Adipocyte (in vitro differentiated cells): ENCODE data around the gene WBP4.
A peak's percentile ranks its signal among the peaks of the same experiment; 100 is the strongest.

Experiments
- DNase-seq: peaks from one replicate; pipeline ENCODE4 v3.0.0-alpha.2; 2015; ENCODE audit warnings: low read depth
- H3K27me3 ChIP-seq: replicated peaks from 2 replicates; pipeline ENCODE4 v1.7.0; 2013; ENCODE audit warnings: mild to moderate bottlenecking, low read length, moderate library complexity; ENCODE audit not compliant: control insufficient read depth, insufficient read depth
- H3K36me3 ChIP-seq: 2 replicates; pipeline ENCODE4 v1.7.0; 2013; ENCODE audit warnings: low read length, mild to moderate bottlenecking, moderate library complexity; ENCODE audit not compliant: control insufficient read depth, insufficient read depth, severe bottlenecking
- H3K4me1 ChIP-seq: 2 replicates; pipeline ENCODE4 v1.7.0; 2013; ENCODE audit warnings: mild to moderate bottlenecking, low read length, moderate library complexity; ENCODE audit not compliant: control insufficient read depth, insufficient read depth
- H3K4me3 ChIP-seq: 2 replicates; pipeline ENCODE4 v1.7.0; 2013; ENCODE audit warnings: mild to moderate bottlenecking, low read length, moderate library complexity
- H3K9ac ChIP-seq: 2 replicates; pipeline ENCODE4 v1.7.0; 2013; ENCODE audit warnings: mild to moderate bottlenecking, low read length, moderate library complexity
- H3K9me3 ChIP-seq: 2 replicates; pipeline ENCODE4 v1.7.0; 2013; ENCODE audit warnings: mild to moderate bottlenecking, low read length, moderate library complexity; ENCODE audit not compliant: control insufficient read depth

Gene WBP4

DNA sequence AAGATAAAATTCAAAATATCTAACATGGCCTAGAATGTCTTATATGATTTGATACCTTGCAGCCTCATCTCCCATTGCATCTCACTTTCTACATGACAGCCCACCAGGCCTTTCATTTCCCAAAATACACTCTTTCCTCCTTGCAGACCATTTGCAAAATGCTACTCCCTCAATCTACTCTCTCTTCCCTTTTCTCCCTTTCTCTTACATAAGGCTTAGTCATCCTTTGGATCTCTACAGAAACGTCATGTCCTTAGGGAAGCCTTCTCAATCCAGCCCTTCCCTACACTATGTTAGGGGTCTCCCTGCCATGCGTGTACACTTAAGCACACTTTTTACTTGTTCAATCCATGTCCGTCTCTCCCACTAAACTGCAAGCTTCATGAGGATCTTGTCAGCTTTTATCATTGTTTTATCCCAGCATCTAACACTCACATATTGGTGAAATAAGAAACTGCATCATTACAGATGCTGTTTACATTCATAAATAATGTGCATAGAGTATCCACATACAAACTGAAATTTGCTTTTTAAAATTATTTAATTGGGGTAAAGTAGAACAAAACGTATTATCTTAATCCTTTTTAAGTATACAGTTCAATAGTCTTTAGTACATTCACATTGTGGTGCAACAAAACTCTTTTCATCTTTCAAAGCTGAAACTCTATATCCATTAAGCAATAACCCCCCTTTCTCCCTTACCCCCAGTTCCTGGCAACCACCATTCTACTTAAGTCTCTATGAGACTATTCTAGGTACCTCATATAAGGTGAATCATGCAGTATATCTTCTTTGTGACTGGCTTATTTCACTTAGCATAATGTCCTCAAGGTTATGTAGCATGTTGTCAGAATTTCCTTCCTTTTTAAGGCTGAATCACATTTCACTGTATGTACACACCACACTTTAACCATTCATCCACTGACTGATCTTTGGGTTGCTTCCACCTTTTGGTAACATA, 11.5 kb upstream of the WBP4 start:
- no peaks in the 10 kb centered on the region for H3K27me3 ChIP-seq
- peak; percentile 26 for DNase-seq
- H3K36me3 ChIP-seq, result peaks cover 10% of the 10 kb centered on the region
- H3K4me3 ChIP-seq, result peak overlapping the region; percentile 7
- H3K9ac ChIP-seq, result no peak overlapping the region
- peaks cover 37% of the 10 kb centered on the region for H3K4me1 ChIP-seq
- H3K9me3 ChIP-seq, result no peaks in the 10 kb centered on the region

DNA sequence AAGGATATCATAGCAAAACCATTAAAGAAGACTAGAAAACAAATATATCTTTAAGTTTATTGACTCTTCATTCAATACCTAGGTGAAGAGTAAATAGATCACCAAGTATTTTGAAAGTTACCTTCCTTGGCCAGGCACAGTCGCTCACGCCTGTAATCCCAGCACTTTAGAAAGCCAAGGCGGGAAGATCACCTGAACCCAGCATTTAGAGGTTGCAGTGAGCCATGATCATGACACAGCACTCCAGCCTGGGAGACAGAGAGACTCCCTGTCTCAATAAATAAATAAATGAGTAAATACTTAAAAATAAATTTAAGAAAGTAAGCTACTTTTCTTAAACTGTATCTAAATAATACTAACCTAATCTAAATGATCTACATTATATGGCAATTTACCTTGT, 8.9 kb upstream of the WBP4 start:
- Histone ChIP-seq H3K27me3 (no peaks in the 10 kb centered on the region), H3K36me3 (peaks cover 10% of the 10 kb centered on the region), H3K9me3 (no peaks in the 10 kb centered on the region), H3K9ac (no peak overlapping the region), H3K4me1 (peaks cover 57% of the 10 kb centered on the region), H3K4me3 (no peak overlapping the region)
- DNase-seq, result no peak

DNA sequence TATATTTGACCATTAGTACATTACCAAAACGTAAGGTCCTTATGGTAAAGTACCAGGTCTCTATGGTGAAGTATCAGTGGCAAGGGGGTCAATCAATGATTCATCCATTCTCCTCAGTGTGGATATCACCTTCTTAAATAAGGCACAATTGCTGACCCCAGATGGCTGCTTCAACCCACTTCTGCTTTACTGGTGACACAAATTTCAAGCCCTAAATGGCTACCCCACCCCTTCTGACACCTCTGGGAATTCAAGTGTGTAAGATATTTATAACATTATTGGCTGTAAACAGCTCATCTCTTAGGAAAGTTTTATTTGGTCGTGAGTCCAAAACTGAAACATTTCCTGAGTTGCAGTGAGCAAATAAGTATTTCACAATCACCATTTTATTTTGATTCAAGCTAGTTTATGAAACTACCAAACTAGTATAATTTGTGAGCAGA, 7.9 kb upstream of the WBP4 start:
- H3K4me1 ChIP-seq, result peaks cover 66% of the 10 kb centered on the region

DNA sequence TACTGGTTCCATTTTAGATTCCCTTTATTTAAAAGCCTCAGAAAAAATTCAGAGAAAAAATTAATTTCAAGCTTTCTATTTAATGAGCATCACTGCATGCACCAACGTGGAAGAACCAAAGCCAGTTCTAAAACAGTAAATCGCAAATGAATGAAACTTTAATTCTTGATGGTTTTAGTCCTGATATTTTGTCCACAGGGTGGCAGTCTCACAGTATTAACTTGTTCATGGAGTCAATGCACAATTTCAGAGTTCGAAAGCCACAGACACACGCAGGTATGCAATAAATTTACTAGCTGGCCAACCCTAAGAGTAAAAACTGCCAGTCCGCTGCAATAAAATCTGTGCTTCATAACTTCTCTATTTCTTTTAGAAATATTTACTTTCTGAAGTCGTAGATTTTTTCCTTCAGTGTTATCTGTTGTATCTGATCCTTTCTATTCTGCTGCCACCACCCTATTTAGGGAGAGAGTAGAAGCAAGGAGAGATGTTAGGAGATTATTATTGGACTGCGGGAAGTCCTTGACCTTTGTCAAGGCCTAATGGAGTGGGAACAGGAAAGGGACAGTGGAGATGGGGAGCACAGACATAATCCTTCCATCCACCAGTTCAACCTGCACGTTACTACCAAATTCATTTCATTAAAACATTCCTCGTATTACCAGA, 7.0 kb upstream of the WBP4 start:
- peak overlapping the region; percentile 74 for H3K4me3 ChIP-seq
- DNase-seq, result peak; percentile 73
- no peaks in the 10 kb centered on the region for H3K9me3 ChIP-seq
- no peaks in the 10 kb centered on the region for H3K27me3 ChIP-seq
- peaks cover 66% of the 10 kb centered on the region for H3K4me1 ChIP-seq
- H3K9ac ChIP-seq, result peak overlapping the region; percentile 69
- peaks cover 7% of the 10 kb centered on the region for H3K36me3 ChIP-seq

More for the DNA sequence above, 7.9 kb upstream of the WBP4 start:
- no peaks in the 10 kb centered on the region for H3K27me3 ChIP-seq
- peak; percentile 78 for DNase-seq
- H3K36me3 ChIP-seq, result peaks cover 7% of the 10 kb centered on the region
- H3K4me3 ChIP-seq, result peak overlapping the region; percentile 74
- peak overlapping the region; percentile 69 for H3K9ac ChIP-seq
- no peaks in the 10 kb centered on the region for H3K9me3 ChIP-seq

DNA sequence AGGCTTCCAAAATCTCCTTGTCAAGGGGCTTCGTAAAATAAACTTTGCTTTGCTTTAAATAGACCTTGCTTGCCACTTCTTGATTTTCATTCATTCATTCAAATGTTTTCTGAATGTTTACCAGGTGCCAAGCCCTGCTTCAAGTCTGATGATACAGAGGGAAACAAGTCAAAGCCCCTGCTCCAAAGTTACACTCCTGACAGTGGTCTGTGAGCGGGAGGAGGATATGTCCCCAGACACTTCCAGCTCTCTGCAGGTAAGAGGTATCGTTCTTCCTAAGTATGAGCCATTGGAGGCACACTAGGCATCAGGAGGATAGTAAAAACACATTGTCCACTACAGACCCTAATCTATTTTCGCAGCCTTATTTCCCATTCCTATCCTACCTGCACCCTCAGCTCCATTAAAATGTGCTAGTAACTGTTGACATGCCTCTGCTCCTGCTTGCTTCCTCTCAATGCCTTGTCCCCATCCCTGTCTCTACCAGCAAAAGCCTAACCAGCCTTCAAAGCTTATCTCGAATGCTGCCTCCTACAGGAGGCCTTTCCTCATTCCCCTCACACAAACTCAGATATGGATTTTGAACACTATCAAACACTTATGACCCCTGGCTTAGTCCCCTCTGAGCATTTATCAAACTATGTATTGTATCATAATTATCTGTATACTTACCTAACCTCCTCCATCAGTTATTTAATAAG, 6.2 kb upstream of the WBP4 start:
- Histone ChIP-seq H3K9ac (peak overlapping the region; percentile 69), H3K4me1 (peaks cover 59% of the 10 kb centered on the region), H3K27me3 (no peaks in the 10 kb centered on the region), H3K36me3 (peaks cover 4% of the 10 kb centered on the region), H3K9me3 (no peaks in the 10 kb centered on the region), H3K4me3 (peak overlapping the region; percentile 74)
- no peak for DNase-seq

DNA sequence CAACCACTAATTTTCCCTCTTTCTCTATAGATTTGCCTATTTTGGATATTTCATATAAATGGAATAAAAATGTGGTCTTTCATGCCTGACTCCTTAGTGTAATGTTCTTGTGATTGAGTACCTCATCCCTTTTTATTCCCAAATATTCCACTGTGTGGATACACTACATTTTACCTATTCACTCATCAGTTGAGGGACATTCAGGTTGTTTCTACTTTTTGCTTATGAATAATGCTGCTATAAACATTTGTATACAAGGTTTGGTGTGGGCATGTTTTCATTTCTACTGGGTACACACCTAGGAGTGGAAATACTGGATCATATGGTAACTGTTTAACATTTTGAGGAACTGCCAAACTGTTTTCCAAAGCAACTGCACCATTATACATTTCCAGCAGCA, 5.1 kb upstream of the WBP4 start:
- no peak overlapping the region for H3K9ac ChIP-seq
- no peaks in the 10 kb centered on the region for H3K27me3 ChIP-seq
- no peaks in the 10 kb centered on the region for H3K9me3 ChIP-seq
- no peak overlapping the region for H3K4me3 ChIP-seq
- peaks cover 2% of the 10 kb centered on the region for H3K36me3 ChIP-seq
- no peak for DNase-seq
- peaks cover 57% of the 10 kb centered on the region for H3K4me1 ChIP-seq

DNA sequence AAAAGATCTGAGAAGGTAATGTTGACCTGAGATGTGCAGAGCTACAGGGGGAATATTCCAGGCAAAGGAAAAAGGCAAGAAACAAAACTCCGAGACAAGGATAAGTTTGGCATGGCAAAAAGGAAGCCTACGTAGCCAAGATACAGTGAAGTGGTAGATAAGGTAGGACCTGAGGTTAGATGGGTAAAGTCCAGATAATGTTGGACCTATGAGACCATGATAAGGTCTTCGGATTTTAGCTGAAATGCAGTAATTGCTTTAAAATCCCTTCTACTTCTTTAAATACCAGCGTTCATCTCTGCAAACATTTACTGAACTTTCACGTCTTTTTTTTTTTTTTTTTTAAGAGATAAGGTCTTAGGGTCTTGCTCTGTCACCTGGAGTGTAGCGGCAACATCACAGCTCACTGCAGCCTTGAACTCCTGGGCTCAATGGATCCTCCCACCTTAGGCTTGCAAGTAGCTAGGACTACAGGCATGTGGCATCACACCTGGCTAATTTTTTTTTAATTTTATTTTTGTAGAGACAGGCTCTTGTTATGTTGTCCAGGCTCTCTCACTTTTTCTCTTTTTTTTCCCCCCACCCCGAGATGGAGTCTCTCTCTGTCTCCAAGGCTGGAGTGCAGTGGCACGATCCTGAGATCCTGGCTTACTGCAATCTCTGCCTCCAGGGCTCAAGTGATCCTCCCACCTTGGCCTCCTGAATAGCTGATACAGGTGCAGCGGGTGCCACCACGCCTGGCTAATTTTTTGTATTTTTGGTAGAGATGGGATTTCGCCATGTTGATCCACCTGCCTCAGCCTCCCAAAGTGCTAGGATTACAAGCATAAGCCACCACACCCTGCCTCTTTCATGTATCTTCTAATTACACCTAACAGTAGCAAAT, 4.2 kb upstream of the WBP4 start:
- Histone ChIP-seq H3K9me3 (no peaks in the 10 kb centered on the region), H3K27me3 (no peaks in the 10 kb centered on the region), H3K9ac (no peak overlapping the region), H3K36me3 (no peaks in the 10 kb centered on the region), H3K4me1 (peaks cover 57% of the 10 kb centered on the region), H3K4me3 (peak overlapping the region; percentile 97)
- no peak for DNase-seq

DNA sequence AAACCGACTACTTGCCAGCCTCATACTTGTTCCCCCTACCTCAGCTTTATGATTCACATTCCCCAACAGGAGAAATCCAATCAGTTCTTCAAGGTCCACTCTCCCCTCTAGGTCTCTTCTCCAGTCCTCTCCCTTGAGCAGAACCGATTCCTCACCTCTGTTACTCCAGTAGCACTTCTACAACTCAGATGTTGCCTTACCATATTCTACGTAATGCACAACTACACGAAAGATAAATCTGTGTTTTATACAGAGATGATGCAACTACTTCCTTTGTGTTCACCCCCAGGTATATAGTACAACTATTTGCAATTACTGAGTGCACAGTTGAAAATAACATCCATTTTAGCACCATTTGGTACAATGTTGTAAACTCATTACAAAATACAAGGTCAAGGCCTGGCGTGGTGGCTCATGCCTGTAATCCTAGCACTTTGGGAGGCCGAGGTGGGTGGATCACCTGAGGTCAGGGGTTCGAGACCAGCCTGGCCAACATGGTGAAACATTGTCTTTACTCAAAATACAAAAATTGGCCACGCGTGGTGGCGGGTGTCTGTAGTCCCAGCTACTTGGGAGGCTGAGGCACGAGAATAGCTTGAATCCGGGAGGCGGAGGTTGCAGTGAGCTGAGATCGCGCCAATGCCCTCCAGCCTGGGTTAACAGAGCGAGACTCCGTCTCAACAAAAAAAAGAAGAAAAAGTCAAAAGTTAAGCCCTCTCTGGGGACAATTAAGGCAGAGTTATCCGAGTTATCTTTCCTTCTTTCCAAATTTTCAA, 2.8 kb upstream of the WBP4 start:
- H3K4me3 ChIP-seq, result peak overlapping the region; percentile 97
- no peaks in the 10 kb centered on the region for H3K9me3 ChIP-seq
- no peaks in the 10 kb centered on the region for H3K27me3 ChIP-seq
- H3K9ac ChIP-seq, result peak overlapping the region; percentile 99
- DNase-seq, result no peak
- peaks cover 56% of the 10 kb centered on the region for H3K4me1 ChIP-seq
- H3K36me3 ChIP-seq, result no peaks in the 10 kb centered on the region

DNA sequence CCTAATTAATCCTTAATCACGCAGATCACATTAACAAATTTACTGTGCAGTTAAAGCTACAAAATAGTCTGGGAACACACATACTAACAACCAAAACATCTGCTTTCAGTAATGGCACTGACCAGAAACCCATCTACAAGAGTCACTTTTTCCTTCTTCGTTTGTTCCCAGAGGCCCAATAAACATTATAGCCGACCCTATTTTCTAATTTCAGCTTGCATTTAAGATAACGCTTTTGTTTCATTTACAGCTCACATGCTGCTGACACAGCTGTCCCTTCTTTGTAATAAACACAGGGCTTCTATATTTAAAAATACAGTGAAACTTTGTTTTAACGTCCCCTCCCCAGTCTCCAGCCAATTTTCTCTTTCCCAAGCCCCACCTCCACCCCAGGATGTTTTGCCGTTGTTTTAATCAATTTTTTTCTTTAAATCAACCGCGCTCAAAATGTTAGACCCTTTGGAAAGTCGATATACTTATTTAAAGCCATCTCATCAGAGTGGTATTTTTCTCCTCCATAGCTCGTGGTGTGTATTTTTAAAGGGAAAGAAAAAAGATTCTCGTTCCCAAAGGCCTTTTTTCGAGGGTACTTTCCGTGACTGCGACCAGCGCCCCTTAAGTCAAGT, 1.7 kb upstream of the WBP4 start:
- peak; percentile 57 for DNase-seq
- H3K4me3 ChIP-seq, result peak overlapping the region; percentile 97
- H3K36me3 ChIP-seq, result no peaks in the 10 kb centered on the region
- H3K9ac ChIP-seq, result peak overlapping the region; percentile 99
- H3K4me1 ChIP-seq, result peaks cover 57% of the 10 kb centered on the region
- no peaks in the 10 kb centered on the region for H3K9me3 ChIP-seq
- no peaks in the 10 kb centered on the region for H3K27me3 ChIP-seq
